H1 (cell line): ENCODE data around the gene KRT23.

Experiments
- EP300 ChIP-seq, 2 experiments: IDR thresholded peaks; 1 replicate in 1 of 2; 2 replicates in 1 of 2; pipeline ENCODE4 v1.6.1; 2011 to 2012; ENCODE audit warnings: low read depth in 2 of 2, low read length in 2 of 2, mild to moderate bottlenecking in 2 of 2, borderline replicate concordance in 1 of 2, inconsistent platforms in 1 of 2, moderate library complexity in 1 of 2
- EZH2 ChIP-seq: fragments of 200-600 bp; sonication (generic); IDR thresholded peaks from 2 replicates; pipeline ENCODE4 v1.7.1; 2012; ENCODE audit warnings: low read depth, mild to moderate bottlenecking, moderate library complexity, low read length, inconsistent platforms; ENCODE audit not compliant: severe bottlenecking
- POLR2A ChIP-seq, 2 experiments: IDR thresholded peaks; 1 replicate in 1 of 2; 2 replicates in 1 of 2; pipeline ENCODE4 v1.6.1; 2011; ENCODE audit warnings: low read depth in 2 of 2, low read length in 2 of 2, mild to moderate bottlenecking in 2 of 2; ENCODE audit errors: control extremely low read depth in 1 of 2
- POLR2AphosphoS5 ChIP-seq: IDR thresholded peaks from 2 replicates; pipeline ENCODE4 v1.6.1; 2011; ENCODE audit warnings: low read depth, low read length
- RNF2 ChIP-seq: fragments of 200-900, 300-1000 bp; sonication (generic); IDR thresholded peaks from 2 replicates; pipeline ENCODE4 v1.7.1; 2016; ENCODE audit warnings: borderline replicate concordance, low read depth, mild to moderate bottlenecking, antibody characterized with exemption, low read length; ENCODE audit not compliant: poor library complexity, severe bottlenecking; ENCODE audit errors: missing control alignments
- TBP ChIP-seq: IDR thresholded peaks from 2 replicates; pipeline ENCODE4 v1.6.1; 2011; ENCODE audit warnings: low read depth, low read length, improper control_type of control experiment
- TF ChIP-seq, protein P1 (sequence below): IDR thresholded peaks from 2 replicates; pipeline ENCODE4 v1.6.1; 2012; ENCODE audit warnings: low read length, inconsistent platforms

- no peak for TF ChIP-seq POLR2AphosphoS5
- TF ChIP-seq, protein P1, sequence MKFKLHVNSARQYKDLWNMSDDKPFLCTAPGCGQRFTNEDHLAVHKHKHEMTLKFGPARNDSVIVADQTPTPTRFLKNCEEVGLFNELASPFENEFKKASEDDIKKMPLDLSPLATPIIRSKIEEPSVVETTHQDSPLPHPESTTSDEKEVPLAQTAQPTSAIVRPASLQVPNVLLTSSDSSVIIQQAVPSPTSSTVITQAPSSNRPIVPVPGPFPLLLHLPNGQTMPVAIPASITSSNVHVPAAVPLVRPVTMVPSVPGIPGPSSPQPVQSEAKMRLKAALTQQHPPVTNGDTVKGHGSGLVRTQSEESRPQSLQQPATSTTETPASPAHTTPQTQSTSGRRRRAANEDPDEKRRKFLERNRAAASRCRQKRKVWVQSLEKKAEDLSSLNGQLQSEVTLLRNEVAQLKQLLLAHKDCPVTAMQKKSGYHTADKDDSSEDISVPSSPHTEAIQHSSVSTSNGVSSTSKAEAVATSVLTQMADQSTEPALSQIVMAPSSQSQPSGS, result no peak
- TF ChIP-seq TBP, result no peak
- no peak for TF ChIP-seq POLR2A (IDR thresholded peaks at IDR 0.05; ENCODE audit: control extremely low read depth in 1 of 2, low read depth in 2 of 2, low read length in 2 of 2)
- no peak for TF ChIP-seq EP300 (IDR thresholded peaks at IDR 0.05; ENCODE audit: borderline replicate concordance in 1 of 2, low read depth in 2 of 2, low read length in 2 of 2)
- TF ChIP-seq EZH2, result no peak
- TF ChIP-seq RNF2, result no peak
Observed at GRCh38 chr17:40883031-40883430, 54.4 kb downstream of the KRT23 start.
